Adrenal gland (tissue), 5 donors: Measurements from ENCODE around the gene PLA2G2F.

Experiments
- POLR2A ChIP-seq, 2 donors: fragments of 450-650 bp; IDR thresholded peaks; one replicate each; pipeline ENCODE4 v1.6.1; 2017; ENCODE audit warnings: antibody characterized with exemption in 2 of 2, mild to moderate bottlenecking in 2 of 2, moderate library complexity in 1 of 2
- TF ChIP-seq, protein P1 (sequence below), 6 experiments: fragments of 450-650 bp in 4 of 6; fragments of 200-600 bp in 2 of 6; sonication (generic) in 1 of 6; IDR thresholded peaks; 1 replicate in 5 of 6; 2 replicates in 1 of 6; pipeline versions ENCODE4 v1.5.1 to v1.8.0; 2016 to 2021; ENCODE audit warnings: antibody characterized with exemption in 6 of 6, mild to moderate bottlenecking in 2 of 6, moderate library complexity in 1 of 6
- donor health status: DM: no; HTN: no; CAD: no.

- TF ChIP-seq, protein P1, sequence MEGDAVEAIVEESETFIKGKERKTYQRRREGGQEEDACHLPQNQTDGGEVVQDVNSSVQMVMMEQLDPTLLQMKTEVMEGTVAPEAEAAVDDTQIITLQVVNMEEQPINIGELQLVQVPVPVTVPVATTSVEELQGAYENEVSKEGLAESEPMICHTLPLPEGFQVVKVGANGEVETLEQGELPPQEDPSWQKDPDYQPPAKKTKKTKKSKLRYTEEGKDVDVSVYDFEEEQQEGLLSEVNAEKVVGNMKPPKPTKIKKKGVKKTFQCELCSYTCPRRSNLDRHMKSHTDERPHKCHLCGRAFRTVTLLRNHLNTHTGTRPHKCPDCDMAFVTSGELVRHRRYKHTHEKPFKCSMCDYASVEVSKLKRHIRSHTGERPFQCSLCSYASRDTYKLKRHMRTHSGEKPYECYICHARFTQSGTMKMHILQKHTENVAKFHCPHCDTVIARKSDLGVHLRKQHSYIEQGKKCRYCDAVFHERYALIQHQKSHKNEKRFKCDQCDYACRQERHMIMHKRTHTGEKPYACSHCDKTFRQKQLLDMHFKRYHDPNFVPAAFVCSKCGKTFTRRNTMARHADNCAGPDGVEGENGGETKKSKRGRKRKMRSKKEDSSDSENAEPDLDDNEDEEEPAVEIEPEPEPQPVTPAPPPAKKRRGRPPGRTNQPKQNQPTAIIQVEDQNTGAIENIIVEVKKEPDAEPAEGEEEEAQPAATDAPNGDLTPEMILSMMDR (IDR thresholded peaks at IDR 0.05): no peak
- TF ChIP-seq POLR2A (IDR thresholded peaks at IDR 0.05): no peak
Measured at GRCh38 chr1:20093303-20093702, 45.8 kb upstream of the PLA2G2F start.
